Fibroblast of pulmonary artery (primary cell): Measurements from ENCODE around the gene AARS2.
"Not testable (repeated sequence)": the region's sequence is repeated elsewhere in the genome, so short reads cannot be mapped to it uniquely, and the experiment has no call there.

Experiments
- DNase-seq: peaks from one replicate; pipeline ENCODE4 v3.0.0-alpha.2; 2010; ENCODE audit warnings: low read depth
- H3K4me3 ChIP-seq: replicated peaks from 2 replicates; pipeline ENCODE4 v1.5.1; 2011; ENCODE audit warnings: low read depth, mild to moderate bottlenecking, control low read depth, low read length, moderate library complexity
- TF ChIP-seq, protein P1 (sequence below): IDR thresholded peaks from 2 replicates; pipeline ENCODE4 v1.5.1; 2011; ENCODE audit warnings: mild to moderate bottlenecking, control low read depth, low read length, inconsistent platforms; ENCODE audit errors: missing control alignments

Gene AARS2

DNA sequence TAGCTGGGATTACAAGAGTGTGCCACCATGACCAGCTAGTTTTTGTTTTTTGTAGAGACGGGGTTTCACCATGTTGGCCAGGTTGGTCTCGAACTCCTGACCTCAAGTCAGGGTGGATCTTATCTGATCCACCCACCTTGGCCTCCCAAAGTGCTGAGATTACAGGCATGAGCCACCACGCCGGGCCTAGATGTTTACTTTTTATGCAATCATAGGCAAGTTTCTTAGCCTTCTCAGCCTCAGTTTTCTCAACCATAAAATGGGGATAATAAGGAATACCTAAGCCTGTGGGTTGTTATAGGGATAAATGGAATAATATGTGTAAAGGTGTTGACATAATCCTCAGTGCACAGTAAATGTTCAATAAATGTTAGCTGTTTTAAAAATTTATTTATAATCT lies 39.1 kb upstream of the AARS2 start:
- DNase-seq, result no peak
- H3K4me3 ChIP-seq, result no peak overlapping the region
- TF ChIP-seq, protein P1, sequence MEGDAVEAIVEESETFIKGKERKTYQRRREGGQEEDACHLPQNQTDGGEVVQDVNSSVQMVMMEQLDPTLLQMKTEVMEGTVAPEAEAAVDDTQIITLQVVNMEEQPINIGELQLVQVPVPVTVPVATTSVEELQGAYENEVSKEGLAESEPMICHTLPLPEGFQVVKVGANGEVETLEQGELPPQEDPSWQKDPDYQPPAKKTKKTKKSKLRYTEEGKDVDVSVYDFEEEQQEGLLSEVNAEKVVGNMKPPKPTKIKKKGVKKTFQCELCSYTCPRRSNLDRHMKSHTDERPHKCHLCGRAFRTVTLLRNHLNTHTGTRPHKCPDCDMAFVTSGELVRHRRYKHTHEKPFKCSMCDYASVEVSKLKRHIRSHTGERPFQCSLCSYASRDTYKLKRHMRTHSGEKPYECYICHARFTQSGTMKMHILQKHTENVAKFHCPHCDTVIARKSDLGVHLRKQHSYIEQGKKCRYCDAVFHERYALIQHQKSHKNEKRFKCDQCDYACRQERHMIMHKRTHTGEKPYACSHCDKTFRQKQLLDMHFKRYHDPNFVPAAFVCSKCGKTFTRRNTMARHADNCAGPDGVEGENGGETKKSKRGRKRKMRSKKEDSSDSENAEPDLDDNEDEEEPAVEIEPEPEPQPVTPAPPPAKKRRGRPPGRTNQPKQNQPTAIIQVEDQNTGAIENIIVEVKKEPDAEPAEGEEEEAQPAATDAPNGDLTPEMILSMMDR, result no peak

DNA sequence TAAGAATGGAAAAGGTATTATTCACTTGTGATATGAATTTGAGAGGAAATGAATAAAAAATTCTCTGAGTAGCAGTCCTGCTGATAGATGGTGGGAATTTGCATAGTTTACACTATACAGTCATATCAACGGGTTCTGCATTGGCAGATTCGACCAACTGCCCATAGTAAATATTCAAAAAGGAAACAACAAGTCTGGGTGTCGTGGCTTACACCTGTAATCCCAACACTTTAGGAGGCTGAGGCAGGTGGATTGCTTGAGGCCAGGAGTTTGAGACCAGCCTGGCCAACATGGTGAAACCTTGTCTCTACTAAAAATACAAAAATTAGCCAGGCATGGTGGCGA lies 37.5 kb upstream of the AARS2 start:
- DNase-seq, H3K4me3 ChIP-seq: not testable (repeated sequence)

DNA sequence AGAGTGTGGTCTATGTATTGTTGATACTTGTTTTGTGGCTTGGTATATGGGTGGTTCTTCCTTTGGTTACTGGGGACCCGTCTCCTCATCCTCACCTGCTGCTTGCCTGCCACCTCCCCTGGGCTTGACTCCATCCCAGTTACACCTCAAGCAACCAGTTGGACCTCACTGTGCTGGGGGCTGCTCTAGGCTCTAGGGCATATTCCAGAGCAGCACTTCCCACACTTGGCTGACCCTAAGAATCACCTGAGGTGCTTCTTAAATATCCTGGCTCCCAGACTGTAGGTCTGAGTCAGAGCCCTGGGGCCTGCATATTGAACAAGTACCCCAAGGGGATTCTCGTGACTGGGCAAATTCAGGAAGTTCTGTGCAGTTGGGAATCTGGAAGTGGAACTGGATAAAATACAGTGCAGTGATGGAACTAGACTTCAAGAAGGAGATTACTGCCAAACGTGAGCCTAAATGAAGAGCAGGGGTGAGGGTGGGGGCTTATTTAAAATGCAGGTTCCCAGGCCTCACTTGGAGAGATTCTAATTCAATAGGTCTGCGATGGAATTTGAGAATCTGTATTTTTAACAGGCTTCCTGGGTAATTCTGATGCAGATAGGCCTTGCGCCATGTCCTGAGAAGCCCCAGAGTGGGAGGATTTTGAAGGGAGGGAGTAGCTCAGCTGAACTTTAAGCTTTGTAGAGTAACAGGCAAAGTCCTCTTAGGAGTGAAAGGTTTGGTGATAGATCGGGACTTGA lies 36.9 kb upstream of the AARS2 start:
- TF ChIP-seq, protein P1, result no peak
- H3K4me3 ChIP-seq, result no peak overlapping the region
- DNase-seq, result no peak

DNA sequence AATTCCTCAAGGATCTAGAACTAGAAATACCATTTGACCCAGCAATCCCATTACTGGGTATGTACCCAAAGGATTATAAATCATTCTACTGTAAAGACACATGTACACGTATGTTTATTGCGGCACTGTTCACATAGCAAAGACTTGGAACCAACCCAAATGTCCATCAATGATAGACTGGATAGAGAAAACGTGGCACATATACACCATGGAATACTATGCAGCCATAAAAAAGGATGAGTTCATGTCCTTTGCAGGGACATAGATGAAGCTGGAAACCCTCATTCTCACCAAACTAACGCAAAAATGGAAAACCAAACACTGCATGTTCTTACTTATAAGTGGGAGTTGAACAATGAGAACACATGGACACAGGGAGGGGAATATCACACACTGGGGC lies 33.7 kb upstream of the AARS2 start:
- DNase-seq, H3K4me3 ChIP-seq: not testable (repeated sequence)

DNA sequence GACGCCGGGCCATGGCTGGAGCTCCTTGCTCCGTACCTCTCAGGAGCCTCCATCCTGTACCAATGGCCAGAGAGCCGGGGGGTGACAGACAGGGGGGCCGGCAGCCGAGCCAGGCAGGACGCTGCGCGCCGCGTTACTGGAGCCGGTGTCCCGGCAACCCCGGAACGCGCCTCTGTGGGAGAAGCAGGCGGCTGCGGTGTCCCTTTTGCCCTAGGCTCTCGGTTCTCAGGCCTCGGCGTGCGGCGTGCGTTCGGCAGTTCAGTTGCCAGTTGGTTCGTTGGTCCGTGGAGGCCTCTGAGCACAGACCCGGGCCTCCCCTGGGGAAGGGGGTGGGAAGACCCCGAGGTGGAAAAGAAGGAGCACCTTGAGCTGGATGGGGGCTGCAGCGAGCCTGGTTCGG lies 29.3 kb upstream of the AARS2 start, which contains the start of gene SPATS1:
Gene SPATS1, plus strand, starts transcription at position 162 of the 400 bp plus-strand sequence. CDS start 446 bp downstream, outside the sequence.
- TF ChIP-seq, protein P1, result no peak
- no peak for DNase-seq
- H3K4me3 ChIP-seq, result no peak within 1 kb of the TSS

DNA sequence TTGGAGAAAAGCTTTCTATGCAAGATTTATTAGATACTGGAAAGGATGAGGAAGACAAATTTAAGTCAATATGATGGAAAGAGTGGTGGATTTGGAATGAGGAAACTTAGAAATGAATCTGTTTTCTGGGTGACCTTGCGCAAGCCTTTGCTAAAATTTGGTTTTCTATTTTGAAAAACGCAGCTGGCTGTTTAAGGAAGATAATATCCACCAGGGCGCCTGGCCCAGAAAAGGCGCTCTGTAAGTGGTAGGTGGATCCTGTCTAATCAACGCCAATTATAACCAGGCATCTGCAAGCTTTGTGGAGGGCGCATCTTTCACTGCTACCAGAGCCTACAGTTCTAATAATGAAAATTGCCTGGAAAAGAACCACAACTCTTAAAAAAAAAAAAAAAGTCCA lies 28.9 kb upstream of the AARS2 start:
- no peak for DNase-seq
- H3K4me3 ChIP-seq, result no peak overlapping the region
- TF ChIP-seq, protein P1, result no peak

DNA sequence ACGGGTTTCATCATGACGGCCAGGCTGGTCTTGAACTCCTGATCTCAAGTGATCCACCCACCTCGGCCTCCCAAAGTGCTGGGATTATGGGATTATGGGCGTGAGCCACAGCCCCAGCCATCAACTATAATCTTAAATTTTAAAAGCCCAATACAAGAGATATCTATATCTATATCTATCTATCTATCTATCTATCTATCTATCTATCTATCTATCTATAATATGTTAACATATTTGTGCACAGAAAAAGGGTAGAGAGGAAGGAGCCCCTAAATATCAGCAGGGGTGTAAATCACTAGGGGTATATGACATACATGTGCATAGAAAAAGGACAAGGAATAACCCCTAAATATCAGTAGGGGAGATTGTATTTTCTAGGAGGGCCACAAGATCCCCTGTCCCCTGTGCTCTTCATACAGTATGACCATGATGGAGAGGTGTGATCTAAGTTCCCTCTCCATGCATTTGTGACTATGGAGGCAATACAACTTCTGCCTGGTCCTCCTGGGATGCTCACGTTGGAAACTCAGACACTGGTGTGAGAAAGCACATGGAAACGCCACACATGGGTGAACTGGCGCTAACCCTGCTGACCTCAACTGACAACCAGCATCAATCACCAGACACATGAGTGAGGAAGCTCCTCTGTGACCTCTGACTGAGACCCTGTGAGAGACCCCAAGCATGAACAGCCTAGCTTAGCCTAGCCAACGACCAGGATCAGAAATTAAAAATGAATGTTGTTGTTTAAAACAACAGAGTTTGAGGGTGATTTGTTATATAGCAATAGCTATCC lies 28.1 kb upstream of the AARS2 start:
- H3K4me3 ChIP-seq, result no peak overlapping the region
- no peak for DNase-seq
- TF ChIP-seq, protein P1, result no peak
